ENCODE measurements around the gene MRPL51. TPM values are rescaled to one million over a fixed set of nuclear protein-coding genes. Genes with fewer than 3 reads are reported as not detected.

The MRPL51 gene
- total RNA-seq, 1 donor: 68.8 TPM

GRCh38 chr12:6540181-6540877, 47.3 kb upstream of the MRPL51 start:
- Histone ChIP-seq H3K4me2 (ENCODE audit: insufficient read depth, low read length) (peak overlapping the region; percentile 45), H3K27me3 (ENCODE audit: insufficient read depth, low read length) (no peaks in the 10 kb centered on the region), H4K20me1 (ENCODE audit: insufficient read depth, low read length) (peaks cover 51% of the 10 kb centered on the region), H3K9me3 (ENCODE audit: low read depth, low read length) (no peaks in the 10 kb centered on the region), H3K79me2 (ENCODE audit: insufficient read depth, low read length) (peaks cover 45% of the 10 kb centered on the region), H3K4me1 (ENCODE audit: insufficient read depth, low read length) (peaks cover 33% of the 10 kb centered on the region), H3K27ac (ENCODE audit: low read depth, low read length) (peak overlapping the region; percentile 79), H3K36me3 (ENCODE audit: insufficient read depth, low read length) (peaks cover 85% of the 10 kb centered on the region), H3K4me3 (ENCODE audit: insufficient read depth, low read length) (peak overlapping the region; percentile 43), H2AFZ (ENCODE audit: low read length) (no peak overlapping the region)
- DNase-seq (ENCODE audit: insufficient read length, low spot score, missing footprints): peak; percentile 97
- no peak for TF ChIP-seq CTCF (IDR thresholded peaks at IDR 0.05; ENCODE audit: extremely low read depth, low read depth, low read length)

GRCh38 chr12:6539707-6540134, 46.7 kb upstream of the MRPL51 start:
- H3K27ac ChIP-seq (ENCODE audit: low read depth, low read length): peak overlapping the region; percentile 79
- H4K20me1 ChIP-seq (ENCODE audit: insufficient read depth, low read length): peaks cover 58% of the 10 kb centered on the region
- peaks cover 82% of the 10 kb centered on the region for H3K36me3 ChIP-seq (ENCODE audit: insufficient read depth, low read length)
- H3K4me2 ChIP-seq (ENCODE audit: insufficient read depth, low read length): peak overlapping the region; percentile 45
- peaks cover 33% of the 10 kb centered on the region for H3K4me1 ChIP-seq (ENCODE audit: insufficient read depth, low read length)
- H2AFZ ChIP-seq (ENCODE audit: low read length): no peak overlapping the region
- no peaks in the 10 kb centered on the region for H3K9me3 ChIP-seq (ENCODE audit: low read depth, low read length)
- H3K4me3 ChIP-seq (ENCODE audit: insufficient read depth, low read length): no peak overlapping the region
- no peak for TF ChIP-seq CTCF (IDR thresholded peaks at IDR 0.05; ENCODE audit: extremely low read depth, low read depth, low read length)
- H3K27me3 ChIP-seq (ENCODE audit: insufficient read depth, low read length): no peaks in the 10 kb centered on the region
- no peak for DNase-seq (ENCODE audit: insufficient read length, low spot score, missing footprints)
- peaks cover 50% of the 10 kb centered on the region for H3K79me2 ChIP-seq (ENCODE audit: insufficient read depth, low read length)

GRCh38 chr12:6539314-6539682, 46.2 kb upstream of the MRPL51 start:
- H3K9me3 ChIP-seq (ENCODE audit: low read depth, low read length): no peaks in the 10 kb centered on the region
- peak overlapping the region; percentile 95 for H3K27ac ChIP-seq (ENCODE audit: low read depth, low read length)
- H3K4me2 ChIP-seq (ENCODE audit: insufficient read depth, low read length): no peak overlapping the region
- no peak for TF ChIP-seq CTCF (IDR thresholded peaks at IDR 0.05; ENCODE audit: extremely low read depth, low read depth, low read length)
- no peak overlapping the region for H2AFZ ChIP-seq (ENCODE audit: low read length)
- peaks cover 49% of the 10 kb centered on the region for H3K79me2 ChIP-seq (ENCODE audit: insufficient read depth, low read length)
- no peaks in the 10 kb centered on the region for H3K27me3 ChIP-seq (ENCODE audit: insufficient read depth, low read length)
- peaks cover 78% of the 10 kb centered on the region for H3K36me3 ChIP-seq (ENCODE audit: insufficient read depth, low read length)
- H4K20me1 ChIP-seq (ENCODE audit: insufficient read depth, low read length): peaks cover 57% of the 10 kb centered on the region
- no peak overlapping the region for H3K4me3 ChIP-seq (ENCODE audit: insufficient read depth, low read length)
- peaks cover 33% of the 10 kb centered on the region for H3K4me1 ChIP-seq (ENCODE audit: insufficient read depth, low read length)
- DNase-seq (ENCODE audit: insufficient read length, low spot score, missing footprints): no peak

- Histone ChIP-seq H2AFZ (ENCODE audit: low read length) (no peak overlapping the region), H4K20me1 (ENCODE audit: insufficient read depth, low read length) (peaks cover 57% of the 10 kb centered on the region), H3K4me3 (ENCODE audit: insufficient read depth, low read length) (no peak overlapping the region), H3K4me1 (ENCODE audit: insufficient read depth, low read length) (peaks cover 33% of the 10 kb centered on the region), H3K4me2 (ENCODE audit: insufficient read depth, low read length) (no peak overlapping the region), H3K36me3 (ENCODE audit: insufficient read depth, low read length) (peaks cover 73% of the 10 kb centered on the region), H3K79me2 (ENCODE audit: insufficient read depth, low read length) (peaks cover 48% of the 10 kb centered on the region), H3K9me3 (ENCODE audit: low read depth, low read length) (no peaks in the 10 kb centered on the region), H3K27ac (ENCODE audit: low read depth, low read length) (peak overlapping the region; percentile 95), H3K27me3 (ENCODE audit: insufficient read depth, low read length) (no peaks in the 10 kb centered on the region)
- TF ChIP-seq CTCF (IDR thresholded peaks at IDR 0.05; ENCODE audit: extremely low read depth, low read depth, low read length): no peak
- DNase-seq (ENCODE audit: insufficient read length, low spot score, missing footprints): peak; percentile 72
These were observed 45.6 kb upstream of the MRPL51 start for GRCh38 chr12:6538420-6539313.

Data from osteoblast (primary cell).